GM12878 (cell line): ENCODE measurements around the gene ALDH18A1. TPM values are rescaled to one million over a fixed set of nuclear protein-coding genes. Genes with fewer than 3 reads are reported as not detected.

Experiments used
- ATAC-seq: fragments of 200-7000 bp; cut with Tn5 transposase; 3 replicates; pipeline ENCODE4 v1.9.1; 2020; ENCODE audit warnings: mild to moderate bottlenecking, moderate library complexity
- BruUV-seq: library from RNA; stranded (reverse); fragments of 400-500 nt; replicated peaks from 2 replicates; lab custom pipeline; 2021; lab: Mats Ljungman, UMichigan
- CTCF ChIA-PET: fragments of 300-600 bp; sonication (Branson Sonifier 250); formaldehyde crosslinking; extraction: SDS; loops from one replicate; lab custom pipeline; 2021; ENCODE audit warnings: inconsistent platforms; lab: Yijun Ruan, JAX
- POLR2A ChIA-PET: fragments of 350-600 bp; formaldehyde crosslinking; extraction: SDS; loops from one replicate; lab custom pipeline; 2021; ENCODE audit warnings: inconsistent platforms; lab: Charles Lee
- RAD21 ChIA-PET: fragments of 300-600 bp; sonication (Branson Sonifier 250); formaldehyde crosslinking; loops from one replicate; lab custom pipeline; 2023; ENCODE audit warnings: antibody characterized with exemption; ENCODE audit not compliant: unreplicated experiment; lab: Charles Lee
- SMC1A ChIA-PET: fragments of 300-600 bp; sonication (Branson Sonifier 250); formaldehyde crosslinking; loops from one replicate; lab custom pipeline; 2023; ENCODE audit not compliant: unreplicated experiment, uncharacterized antibody; lab: Charles Lee
- DNase-seq: peaks from one replicate; pipeline ENCODE4 v3.0.0-alpha.2; 2011; ENCODE audit warnings: low read depth, low spot score
- FAIRE-seq: peaks from 3 replicates; lab custom pipeline; 2011; peaks lifted over from hg19 to GRCh38; lab: Jason Lieb, UNC
- H2AFZ ChIP-seq: 2 replicates; pipeline ENCODE4 v1.6.0; 2011; ENCODE audit warnings: low read depth, low read length, control low read depth; ENCODE audit not compliant: control insufficient read depth
- H3K27ac ChIP-seq: 2 replicates; pipeline ENCODE4 v1.5.1; 2011; ENCODE audit warnings: control low read depth; ENCODE audit not compliant: control insufficient read depth, insufficient read depth
- H3K27me3 ChIP-seq, 2 experiments: replicated peaks in 1 of 2; 2 replicates each; pipeline versions ENCODE4 v1.6.0 to v1.6.1; 2011; ENCODE audit warnings: low read length in 1 of 2; ENCODE audit not compliant: control insufficient read depth in 2 of 2, insufficient read depth in 2 of 2
- H3K36me3 ChIP-seq, 2 experiments: 2 replicates each; pipeline ENCODE4 v1.5.1; 2011; ENCODE audit warnings: low read length in 1 of 2; ENCODE audit not compliant: control insufficient read depth in 2 of 2, insufficient read depth in 2 of 2
- H3K4me1 ChIP-seq: 2 replicates; pipeline ENCODE4 v1.6.1; 2011; ENCODE audit warnings: mild to moderate bottlenecking, low read length, moderate library complexity, mixed read lengths; ENCODE audit not compliant: control insufficient read depth, insufficient read depth
- H3K4me2 ChIP-seq: 2 replicates; pipeline ENCODE4 v1.6.0; 2011; ENCODE audit warnings: control low read depth; ENCODE audit not compliant: control insufficient read depth, insufficient read depth
- H3K4me3 ChIP-seq: fragments of 200-600 bp; sonication (generic); 2 replicates; pipeline ENCODE4 v1.5.1; 2016
- H3K79me2 ChIP-seq: 2 replicates; pipeline ENCODE4 v1.6.0; 2011; ENCODE audit warnings: low read length; ENCODE audit not compliant: control insufficient read depth, insufficient read depth
- H3K9ac ChIP-seq: 2 replicates; pipeline ENCODE4 v1.8.0; 2011; ENCODE audit warnings: low read length, control low read depth, mixed read lengths; ENCODE audit not compliant: control insufficient read depth, insufficient read depth
- H3K9me3 ChIP-seq: replicated peaks from 3 replicates; pipeline ENCODE4 v1.5.1; 2011; ENCODE audit warnings: mild to moderate bottlenecking, low read length; ENCODE audit not compliant: control insufficient read depth, insufficient read depth
- H4K20me1 ChIP-seq: 2 replicates; pipeline ENCODE4 v1.6.0; 2011; ENCODE audit not compliant: control insufficient read depth, insufficient read depth
- CBX5 ChIP-seq: sonication (generic); IDR thresholded peaks from 2 replicates; pipeline ENCODE4 v1.6.1; 2016; ENCODE audit warnings: low read depth, moderate library complexity, mild to moderate bottlenecking, inconsistent platforms
- CREM ChIP-seq: IDR thresholded peaks from 2 replicates; pipeline ENCODE4 v1.6.1; 2014; ENCODE audit warnings: antibody characterized with exemption, low read depth
- E2F4 ChIP-seq: IDR thresholded peaks from 2 replicates; pipeline ENCODE4 v1.6.1; 2012; ENCODE audit warnings: low read depth, low read length, improper control_type of control experiment
- ESRRA ChIP-seq: IDR thresholded peaks from 2 replicates; pipeline ENCODE4 v1.6.1; 2012; ENCODE audit warnings: mild to moderate bottlenecking, low read length, improper control_type of control experiment
- GABPA ChIP-seq: IDR thresholded peaks from 2 replicates; pipeline ENCODE4 v1.6.1; 2014; ENCODE audit warnings: antibody characterized with exemption, low read depth, mild to moderate bottlenecking, inconsistent platforms
- GATAD2B ChIP-seq: fragments of 450-650 bp; conservative IDR thresholded peaks from 2 replicates; pipeline ENCODE4 v1.6.1; 2017; ENCODE audit warnings: low read depth, mild to moderate bottlenecking, moderate library complexity
- JUNB ChIP-seq: IDR thresholded peaks from 2 replicates; pipeline ENCODE4 v1.6.1; 2016; ENCODE audit warnings: antibody characterized with exemption, mild to moderate bottlenecking
- NFYA ChIP-seq: IDR thresholded peaks from 2 replicates; pipeline ENCODE4 v1.6.1; 2011; ENCODE audit warnings: low read depth, mild to moderate bottlenecking, low read length, improper control_type of control experiment, borderline replicate concordance
- POU2F2 ChIP-seq: IDR thresholded peaks from 3 replicates; pipeline ENCODE4 v1.6.1; 2011; ENCODE audit warnings: low read depth, mild to moderate bottlenecking, low read length, borderline replicate concordance
- PRDM15 ChIP-seq: fragments of 450-650 bp; formaldehyde crosslinking; IDR thresholded peaks from 2 replicates; pipeline ENCODE4 v1.4.0; 2020; ENCODE audit warnings: mild to moderate bottlenecking, moderate library complexity
- SPI1 ChIP-seq: IDR thresholded peaks from 2 replicates; pipeline ENCODE4 v1.6.1; 2011; ENCODE audit warnings: low read depth, mild to moderate bottlenecking, low read length, moderate library complexity, borderline replicate concordance; ENCODE audit not compliant: insufficient read depth
- ZBTB11 ChIP-seq: fragments of 450-650 bp; formaldehyde crosslinking; IDR thresholded peaks from 2 replicates; pipeline ENCODE4 v1.5.0; 2022; ENCODE audit warnings: mild to moderate bottlenecking, missing genetic modification characterization
- WGBS: methylation state at CpG from one replicate; pipeline ENCODE4 v1.1.6; 2016; ENCODE audit warnings: low lambda C conversion rate; ENCODE audit not compliant: insufficient replicate concordance, insufficient coverage; ENCODE audit errors: missing lambda C conversion rate; 5-methylcytosine and 5-hydroxymethylcytosine counted together
- in situ Hi-C: fragments of 300-500 bp; cut with MboI; formaldehyde crosslinking; loops from 9 replicates; pipeline ENCODE4 v1.14.3; 2018; ENCODE audit warnings: mixed read lengths
- intact Hi-C: fragments of 100-400 bp; cut with micrococcal nuclease; formaldehyde crosslinking; loops from one replicate; pipeline ENCODE4 v1.14.2; 2022; ENCODE audit not compliant: unreplicated experiment
- polyA plus RNA-seq, 11 experiments: library from polyadenylated mRNA; depleted of rRNA in 4 of 11; unstranded in 6 of 11; stranded (reverse) in 5 of 11; fragments of >200 nt; fragmentation: Nextera tagmentation in 4 of 11; fragmentation: Illumina TruSeq in 1 of 11; extraction: Ambion mirVana in 4 of 11; extraction: Trizol in 1 of 11; gene quantifications; 1 replicate in 1 of 11; 2 replicates in 10 of 11; pipeline versions ENCODE4 v1.2.1 to v1.2.3, GENCODE V29; 2011 to 2016; ENCODE audit warnings: inconsistent platforms in 2 of 11, missing spikeins in 2 of 11, low read depth in 1 of 11
- total RNA-seq, 4 experiments: library from RNA; depleted of rRNA in 3 of 4; stranded (reverse); fragments of >200 nt in 3 of 4; fragmentation: Illumina TruSeq in 1 of 4; extraction: Trizol in 1 of 4; gene quantifications; 2 replicates each; pipeline versions ENCODE4 v1.2.1 to v1.2.3, GENCODE V29; 2013 to 2021

The ALDH18A1 gene
- total and polyA plus RNA-seq, 10 of the 15 experiments (the other 5 are each of a cell fraction or from before 2014, with no cell fraction given) = 24.3 to 118 (median 99.3) TPM

GRCh38 chr10:95648138-95648537 lies 8.4 kb downstream of the ALDH18A1 start (continued):
- TF ChIP-seq E2F4 = no peak

- H3K4me1 ChIP-seq = no peaks in the 10 kb centered on the region; the same call in 1 of the 2 replicates
- H4K20me1 ChIP-seq = no peaks in the 10 kb centered on the region; the same call in 1 of the 2 replicates
- H2AFZ ChIP-seq = no peak overlapping the region
- POLR2A ChIA-PET = no interaction called here
- no peak overlapping the region for H3K4me2 ChIP-seq
- H3K9ac ChIP-seq = no peak overlapping the region
- no peak overlapping the region for H3K4me3 ChIP-seq
- SMC1A ChIA-PET = interaction anchor here (0.5 kb wide), 1 partner anchor 20 kb away, joined by 3 read pairs; no protein-coding TSS in a partner anchor
- no peak for TF ChIP-seq NFYA
- TF ChIP-seq SPI1 = no peak
- no peak for TF ChIP-seq GATAD2B
- TF ChIP-seq JUNB = no peak
- TF ChIP-seq GABPA = no peak
- no peak for TF ChIP-seq PRDM15 (CRISPR knock-in tag)
- no peak for TF ChIP-seq ZBTB11 (CRISPR knock-in tag)
- TF ChIP-seq POU2F2 = no peak
- TF ChIP-seq ESRRA = no peak
- TF ChIP-seq E2F4 = no peak
- TF ChIP-seq CBX5 = no peak
- no peak for TF ChIP-seq CREM
- TF ChIP-seq, all 136 proteins: peak for 0
- Histone ChIP-seq H3K9me3 (peaks cover 2% of the 10 kb centered on the region; the same call in 2 of the 3 replicates), H3K27me3 (no peaks in the 10 kb centered on the region), H3K36me3 (peaks cover 14 to 35% of the 10 kb centered on the region in 2 experiments), H3K79me2 (no peaks in the 10 kb centered on the region; the same call in none of the 2 replicates), H3K27ac (no peak overlapping the region)
- in situ Hi-C loops (no loop called here), intact Hi-C loops (no loop called here)
- ATAC-seq = no peak
- ChIA-PET RAD21 (interaction anchor here (0.5 kb wide), 1 partner anchor 242 kb away, joined by 3 read pairs; no protein-coding TSS in a partner anchor), CTCF (interaction anchor here (0.6 kb wide), 1 partner anchor 44 kb away, joined by 3 read pairs; no protein-coding TSS in a partner anchor)
- no peak for DNase-seq
- FAIRE-seq = no peak
- no TSS peak for BruUV-seq
- 100% methylated on average over 1 of the region's 1 CpG for WGBS
These were observed 10.4 kb downstream of the ALDH18A1 start for GRCh38 chr10:95646160-95646559.
